K562 (cell line): Measurements from ENCODE around the gene MLLT6. TPM values are rescaled to one million over a fixed set of nuclear protein-coding genes. Genes with fewer than 3 reads are reported as not detected.
A peak's percentile ranks its signal among the peaks of the same experiment; 100 is the strongest.

Experiments used
- ADNP ChIP-seq: fragments of 200-800 bp; sonication (Bioruptor generic); IDR thresholded peaks from 2 replicates; pipeline ENCODE4 v1.6.1; 2016; ENCODE audit warnings: missing genetic modification characterization, missing compliant biosample characterization
- BRD4 ChIP-seq: fragments of 200-600 bp; sonication (generic); IDR thresholded peaks from 2 replicates; pipeline ENCODE4 v1.6.1; 2017; ENCODE audit warnings: inconsistent platforms
- HEY1 ChIP-seq: fragments of 250-450 bp; sonication (Bioruptor Pico); IDR thresholded peaks from 2 replicates; pipeline ENCODE4 v1.5.0; 2020; ENCODE audit warnings: mild to moderate bottlenecking, moderate library complexity, borderline replicate concordance
- KDM1A ChIP-seq, 2 experiments: fragments of 450-650 bp; IDR thresholded peaks; 2 replicates each; pipeline ENCODE4 v1.6.1; 2016; ENCODE audit warnings: mild to moderate bottlenecking in 2 of 2
- MED1 ChIP-seq: sonication (generic); formaldehyde crosslinking; IDR thresholded peaks from 2 replicates; pipeline ENCODE4 v1.8.1; 2023; ENCODE audit warnings: missing genetic modification reagents, borderline replicate concordance
- NRF1 ChIP-seq, 2 experiments: fragments of 450-650 bp; IDR thresholded peaks in 1 of 2; conservative IDR thresholded peaks in 1 of 2; 2 replicates each; pipeline ENCODE4 v1.6.1; 2014; ENCODE audit warnings: mild to moderate bottlenecking in 2 of 2
- TAF15 ChIP-seq: fragments of 200-400 bp; formaldehyde crosslinking; IDR thresholded peaks from 2 replicates; pipeline ENCODE4 v1.6.1; 2017; ENCODE audit warnings: mild to moderate bottlenecking, low read depth, low read length, moderate library complexity
- polyA plus RNA-seq, 8 experiments: library from polyadenylated mRNA; depleted of rRNA in 4 of 8; stranded (reverse) in 5 of 8; unstranded in 3 of 8; fragments of >200 nt; fragmentation: Nextera tagmentation in 2 of 8; fragmentation: Illumina TruSeq in 1 of 8; extraction: Ambion mirVana in 2 of 8; extraction: Trizol in 1 of 8; gene quantifications; 2 replicates each; pipeline versions ENCODE4 v1.2.1 to v1.2.3, GENCODE V29; 2011 to 2014; ENCODE audit warnings: inconsistent platforms in 1 of 8, missing spikeins in 1 of 8
- total RNA-seq, 7 experiments: library from RNA; depleted of rRNA in 6 of 7; stranded (reverse); fragments of >200 nt in 6 of 7; fragmentation: Illumina TruSeq in 2 of 7; extraction: Trizol in 2 of 7; gene quantifications; 2 replicates each; pipeline versions ENCODE4 v1.2.1 to v1.2.3, GENCODE V29; 2011 to 2021; ENCODE audit warnings: low replicate concordance in 1 of 7
- TF ChIP-seq, protein P1 (sequence below), 2 experiments: fragments of 450-650 bp; formaldehyde crosslinking in 1 of 2; IDR thresholded peaks; 2 replicates each; pipeline versions ENCODE4 v1.4.0 to v1.6.1; 2014 to 2020; ENCODE audit warnings: mild to moderate bottlenecking in 2 of 2, borderline replicate concordance in 1 of 2, low read depth in 1 of 2
- TF ChIP-seq, protein P2 (sequence below): fragments of 250-450 bp; sonication (Bioruptor Pico); IDR thresholded peaks from 2 replicates; pipeline ENCODE4 v1.5.0; 2022; ENCODE audit warnings: mild to moderate bottlenecking
- TF ChIP-seq, protein P3 (sequence below): fragments of 450-650 bp; formaldehyde crosslinking; IDR thresholded peaks from 2 replicates; pipeline ENCODE4 v1.4.0; 2020; ENCODE audit warnings: mild to moderate bottlenecking, mixed read lengths
- TF ChIP-seq, protein P4 (sequence below): fragments of 450-650 bp; IDR thresholded peaks from 2 replicates; pipeline ENCODE4 v1.6.1; 2014; ENCODE audit warnings: low read depth, mild to moderate bottlenecking, moderate library complexity, borderline replicate concordance
- TF ChIP-seq, protein P5 (sequence below): fragments of 450-650 bp; IDR thresholded peaks from 2 replicates; pipeline ENCODE4 v1.6.1; 2016; ENCODE audit warnings: low read depth, mild to moderate bottlenecking, moderate library complexity

Gene MLLT6
- total and polyA plus RNA-seq, 9 of the 15 experiments (the other 6 are each of a cell fraction or from before 2014, with no cell fraction given), result 3.1 to 71.7 (median 30.0) TPM

DNA sequence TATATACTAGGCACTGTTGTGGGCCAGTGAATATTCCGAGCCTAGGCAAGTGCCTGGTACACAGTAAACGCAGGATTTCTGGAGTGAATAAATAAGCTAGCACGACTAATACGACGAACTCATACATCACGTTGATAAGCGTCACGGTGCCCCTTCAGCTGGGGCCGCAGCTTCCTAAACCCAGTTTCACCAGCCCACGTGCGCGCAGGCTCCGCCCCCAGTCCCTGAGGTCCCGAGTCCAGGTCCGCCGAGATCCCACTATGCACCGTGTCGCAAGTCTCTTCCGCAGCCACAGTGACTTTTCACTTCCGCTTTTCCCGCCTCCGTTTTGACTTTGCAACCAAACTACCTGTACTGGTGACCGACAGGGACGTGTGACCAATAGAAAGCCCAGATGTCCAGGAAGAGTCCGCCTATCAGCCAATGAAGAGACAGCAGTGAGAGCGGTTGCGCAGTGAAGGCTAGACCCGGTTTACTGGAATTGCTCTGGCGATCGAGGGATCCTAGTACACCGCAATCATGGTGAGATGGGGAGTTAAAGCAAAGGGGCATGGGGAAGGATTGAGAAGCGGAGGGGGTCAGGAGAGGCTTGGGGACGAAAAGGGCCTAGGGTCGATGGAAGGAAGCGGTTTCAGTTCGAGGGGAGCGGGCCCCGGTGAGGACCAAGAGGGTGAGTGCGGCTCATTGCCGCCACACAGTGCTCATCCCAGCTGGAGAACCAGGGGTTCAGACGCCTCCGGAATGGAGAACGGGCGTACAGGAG lies 47.4 kb downstream of the MLLT6 start, which contains the start of gene PSMB3 (continued):
- TF ChIP-seq, protein P1, sequence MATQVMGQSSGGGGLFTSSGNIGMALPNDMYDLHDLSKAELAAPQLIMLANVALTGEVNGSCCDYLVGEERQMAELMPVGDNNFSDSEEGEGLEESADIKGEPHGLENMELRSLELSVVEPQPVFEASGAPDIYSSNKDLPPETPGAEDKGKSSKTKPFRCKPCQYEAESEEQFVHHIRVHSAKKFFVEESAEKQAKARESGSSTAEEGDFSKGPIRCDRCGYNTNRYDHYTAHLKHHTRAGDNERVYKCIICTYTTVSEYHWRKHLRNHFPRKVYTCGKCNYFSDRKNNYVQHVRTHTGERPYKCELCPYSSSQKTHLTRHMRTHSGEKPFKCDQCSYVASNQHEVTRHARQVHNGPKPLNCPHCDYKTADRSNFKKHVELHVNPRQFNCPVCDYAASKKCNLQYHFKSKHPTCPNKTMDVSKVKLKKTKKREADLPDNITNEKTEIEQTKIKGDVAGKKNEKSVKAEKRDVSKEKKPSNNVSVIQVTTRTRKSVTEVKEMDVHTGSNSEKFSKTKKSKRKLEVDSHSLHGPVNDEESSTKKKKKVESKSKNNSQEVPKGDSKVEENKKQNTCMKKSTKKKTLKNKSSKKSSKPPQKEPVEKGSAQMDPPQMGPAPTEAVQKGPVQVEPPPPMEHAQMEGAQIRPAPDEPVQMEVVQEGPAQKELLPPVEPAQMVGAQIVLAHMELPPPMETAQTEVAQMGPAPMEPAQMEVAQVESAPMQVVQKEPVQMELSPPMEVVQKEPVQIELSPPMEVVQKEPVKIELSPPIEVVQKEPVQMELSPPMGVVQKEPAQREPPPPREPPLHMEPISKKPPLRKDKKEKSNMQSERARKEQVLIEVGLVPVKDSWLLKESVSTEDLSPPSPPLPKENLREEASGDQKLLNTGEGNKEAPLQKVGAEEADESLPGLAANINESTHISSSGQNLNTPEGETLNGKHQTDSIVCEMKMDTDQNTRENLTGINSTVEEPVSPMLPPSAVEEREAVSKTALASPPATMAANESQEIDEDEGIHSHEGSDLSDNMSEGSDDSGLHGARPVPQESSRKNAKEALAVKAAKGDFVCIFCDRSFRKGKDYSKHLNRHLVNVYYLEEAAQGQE (IDR thresholded peaks at IDR 0.05; ENCODE audit: borderline replicate concordance), result no peak; the same call in 1 of the 2 replicates
- TF ChIP-seq, protein P1 (CRISPR knock-in tag; IDR thresholded peaks at IDR 0.05; ENCODE audit: low read depth), result no peak
- TF ChIP-seq HEY1 (CRISPR knock-in tag) (no peak), MED1 (CRISPR knock-in tag) (no peak), ADNP (tag) (no peak), KDM1A (IDR thresholded peaks at IDR 0.05) (no peak), NRF1 (conservative IDR thresholded peaks at IDR 0.05 in 1 of 2, IDR thresholded peaks at IDR 0.05 in 1 of 2) (peak; percentile 92 to 94), TAF15 (no peak), BRD4 (no peak)
- TF ChIP-seq, protein P2, sequence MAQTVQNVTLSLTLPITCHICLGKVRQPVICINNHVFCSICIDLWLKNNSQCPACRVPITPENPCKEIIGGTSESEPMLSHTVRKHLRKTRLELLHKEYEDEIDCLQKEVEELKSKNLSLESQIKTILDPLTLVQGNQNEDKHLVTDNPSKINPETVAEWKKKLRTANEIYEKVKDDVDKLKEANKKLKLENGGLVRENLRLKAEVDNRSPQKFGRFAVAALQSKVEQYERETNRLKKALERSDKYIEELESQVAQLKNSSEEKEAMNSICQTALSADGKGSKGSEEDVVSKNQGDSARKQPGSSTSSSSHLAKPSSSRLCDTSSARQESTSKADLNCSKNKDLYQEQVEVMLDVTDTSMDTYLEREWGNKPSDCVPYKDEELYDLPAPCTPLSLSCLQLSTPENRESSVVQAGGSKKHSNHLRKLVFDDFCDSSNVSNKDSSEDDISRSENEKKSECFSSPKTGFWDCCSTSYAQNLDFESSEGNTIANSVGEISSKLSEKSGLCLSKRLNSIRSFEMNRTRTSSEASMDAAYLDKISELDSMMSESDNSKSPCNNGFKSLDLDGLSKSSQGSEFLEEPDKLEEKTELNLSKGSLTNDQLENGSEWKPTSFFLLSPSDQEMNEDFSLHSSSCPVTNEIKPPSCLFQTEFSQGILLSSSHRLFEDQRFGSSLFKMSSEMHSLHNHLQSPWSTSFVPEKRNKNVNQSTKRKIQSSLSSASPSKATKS (CRISPR knock-in tag), result no peak
- TF ChIP-seq, protein P3, sequence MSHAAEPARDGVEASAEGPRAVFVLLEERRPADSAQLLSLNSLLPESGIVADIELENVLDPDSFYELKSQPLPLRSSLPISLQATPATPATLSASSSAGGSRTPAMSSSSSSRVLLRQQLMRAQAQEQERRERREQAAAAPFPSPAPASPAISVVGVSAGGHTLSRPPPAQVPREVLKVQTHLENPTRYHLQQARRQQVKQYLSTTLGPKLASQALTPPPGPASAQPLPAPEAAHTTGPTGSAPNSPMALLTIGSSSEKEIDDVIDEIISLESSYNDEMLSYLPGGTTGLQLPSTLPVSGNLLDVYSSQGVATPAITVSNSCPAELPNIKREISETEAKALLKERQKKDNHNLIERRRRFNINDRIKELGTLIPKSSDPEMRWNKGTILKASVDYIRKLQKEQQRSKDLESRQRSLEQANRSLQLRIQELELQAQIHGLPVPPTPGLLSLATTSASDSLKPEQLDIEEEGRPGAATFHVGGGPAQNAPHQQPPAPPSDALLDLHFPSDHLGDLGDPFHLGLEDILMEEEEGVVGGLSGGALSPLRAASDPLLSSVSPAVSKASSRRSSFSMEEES (CRISPR knock-in tag), result no peak
- TF ChIP-seq, protein P4, sequence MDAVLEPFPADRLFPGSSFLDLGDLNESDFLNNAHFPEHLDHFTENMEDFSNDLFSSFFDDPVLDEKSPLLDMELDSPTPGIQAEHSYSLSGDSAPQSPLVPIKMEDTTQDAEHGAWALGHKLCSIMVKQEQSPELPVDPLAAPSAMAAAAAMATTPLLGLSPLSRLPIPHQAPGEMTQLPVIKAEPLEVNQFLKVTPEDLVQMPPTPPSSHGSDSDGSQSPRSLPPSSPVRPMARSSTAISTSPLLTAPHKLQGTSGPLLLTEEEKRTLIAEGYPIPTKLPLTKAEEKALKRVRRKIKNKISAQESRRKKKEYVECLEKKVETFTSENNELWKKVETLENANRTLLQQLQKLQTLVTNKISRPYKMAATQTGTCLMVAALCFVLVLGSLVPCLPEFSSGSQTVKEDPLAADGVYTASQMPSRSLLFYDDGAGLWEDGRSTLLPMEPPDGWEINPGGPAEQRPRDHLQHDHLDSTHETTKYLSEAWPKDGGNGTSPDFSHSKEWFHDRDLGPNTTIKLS, result peak; percentile 76; the same call in 1 of the 2 replicates
- TF ChIP-seq, protein P5, sequence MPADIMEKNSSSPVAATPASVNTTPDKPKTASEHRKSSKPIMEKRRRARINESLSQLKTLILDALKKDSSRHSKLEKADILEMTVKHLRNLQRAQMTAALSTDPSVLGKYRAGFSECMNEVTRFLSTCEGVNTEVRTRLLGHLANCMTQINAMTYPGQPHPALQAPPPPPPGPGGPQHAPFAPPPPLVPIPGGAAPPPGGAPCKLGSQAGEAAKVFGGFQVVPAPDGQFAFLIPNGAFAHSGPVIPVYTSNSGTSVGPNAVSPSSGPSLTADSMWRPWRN, result no peak
